OCI-LY7 (cell line): Measurements from ENCODE around the gene SBNO1. TPM values are rescaled to one million over a fixed set of nuclear protein-coding genes. Genes with fewer than 3 reads are reported as not detected.

Experiments used
- BruUV-seq: library from RNA; stranded (reverse); fragments of 400-500 nt; replicated peaks from 2 replicates; lab custom pipeline; 2021; lab: Mats Ljungman, UMichigan
- CTCF ChIA-PET: fragments of 300-600 bp; sonication (Branson Sonifier 250); formaldehyde crosslinking; loops from one replicate; lab custom pipeline; 2022; ENCODE audit warnings: antibody characterized with exemption; ENCODE audit not compliant: unreplicated experiment; lab: Charles Lee
- POLR2A ChIA-PET: fragments of 300-600 bp; sonication (Branson Sonifier 250); formaldehyde crosslinking; loops from one replicate; lab custom pipeline; 2022; ENCODE audit warnings: antibody characterized with exemption; lab: Charles Lee
- DNase-seq: peaks from one replicate; pipeline ENCODE4 v3.0.0-alpha.2; 2015; ENCODE audit warnings: low spot score
- H2AFZ ChIP-seq: fragments of 200-600 bp; sonication (generic), shearing (Covaris generic); 2 replicates; pipeline ENCODE4 v1.6.1; 2014; ENCODE audit warnings: mild to moderate bottlenecking, antibody characterized with exemption, low read length, moderate library complexity
- H3K27ac ChIP-seq: fragments of 200-600 bp; sonication (generic); 2 replicates; pipeline ENCODE4 v1.5.1; 2014; ENCODE audit warnings: mixed run types, low read depth, mild to moderate bottlenecking, moderate library complexity, low read length, inconsistent platforms; ENCODE audit not compliant: poor library complexity, severe bottlenecking
- H3K36me3 ChIP-seq: fragments of 200-600 bp; sonication (generic); 2 replicates; pipeline ENCODE4 v1.6.1; 2014; ENCODE audit warnings: mild to moderate bottlenecking, antibody characterized with exemption, low read length, moderate library complexity, mixed read lengths; ENCODE audit not compliant: insufficient read depth
- H3K4me1 ChIP-seq: fragments of 200-600 bp; sonication (generic); 2 replicates; pipeline ENCODE4 v1.5.1; 2014; ENCODE audit warnings: mild to moderate bottlenecking, low read length; ENCODE audit not compliant: insufficient read depth, poor library complexity, severe bottlenecking
- H3K4me2 ChIP-seq: fragments of 200-600 bp; sonication (generic); 2 replicates; pipeline ENCODE4 v1.6.1; 2014; ENCODE audit warnings: mild to moderate bottlenecking, low read length
- H3K4me3 ChIP-seq: fragments of 200-600 bp; sonication (generic); 2 replicates; pipeline ENCODE4 v1.5.1; 2014; ENCODE audit warnings: mild to moderate bottlenecking, low read depth, low read length; ENCODE audit not compliant: poor library complexity, severe bottlenecking
- H3K79me2 ChIP-seq: fragments of 200-600 bp; sonication (generic); 2 replicates; pipeline ENCODE4 v1.6.1; 2016; ENCODE audit warnings: low read depth, mild to moderate bottlenecking, low read length, moderate library complexity, mixed read lengths; ENCODE audit not compliant: insufficient read depth
- H3K9me2 ChIP-seq: fragments of 200-600 bp; sonication (generic); 2 replicates; pipeline ENCODE4 v1.6.1; 2016; ENCODE audit warnings: mild to moderate bottlenecking, low read length, mixed read lengths; ENCODE audit not compliant: insufficient read depth
- H3K9me3 ChIP-seq: fragments of 200-600 bp; sonication (generic); 2 replicates; pipeline ENCODE4 v1.6.1; 2014; ENCODE audit warnings: mild to moderate bottlenecking, mixed run types, low read length, mixed read lengths
- H4K20me1 ChIP-seq: fragments of 200-600 bp; sonication (generic); 2 replicates; pipeline ENCODE4 v1.6.1; 2014; ENCODE audit warnings: mild to moderate bottlenecking, antibody characterized with exemption, low read length, moderate library complexity, mixed read lengths; ENCODE audit not compliant: insufficient read depth
- EZH2phosphoT487 ChIP-seq: fragments of 200-600 bp; sonication (generic); IDR thresholded peaks from 2 replicates; pipeline ENCODE4 v1.6.1; 2018; ENCODE audit warnings: low read depth, borderline replicate concordance, mild to moderate bottlenecking, mixed run types, antibody characterized with exemption, low read length, moderate library complexity, mixed read lengths
- intact Hi-C: fragments of 100-400 bp; cut with micrococcal nuclease; formaldehyde crosslinking; loops from one replicate; pipeline ENCODE4 v1.10.0; 2022; ENCODE audit not compliant: unreplicated experiment
- total RNA-seq, 2 experiments: library from RNA; depleted of rRNA in 1 of 2; stranded (reverse); fragments of >200 nt in 1 of 2; shearing (Covaris generic) in 1 of 2; gene quantifications; 2 replicates each; pipeline ENCODE4 v1.2.3, GENCODE V29; 2014 to 2022
- TF ChIP-seq, protein P1 (sequence below): fragments of 200-600 bp; sonication (generic); conservative IDR thresholded peaks from 2 replicates; pipeline ENCODE4 v1.5.1; 2014; ENCODE audit warnings: mild to moderate bottlenecking, antibody characterized with exemption, low read length, moderate library complexity, mixed read lengths

Gene SBNO1
- total RNA-seq, 2 experiments from 2014 or later: 23.7 to 57.3 TPM

DNA sequence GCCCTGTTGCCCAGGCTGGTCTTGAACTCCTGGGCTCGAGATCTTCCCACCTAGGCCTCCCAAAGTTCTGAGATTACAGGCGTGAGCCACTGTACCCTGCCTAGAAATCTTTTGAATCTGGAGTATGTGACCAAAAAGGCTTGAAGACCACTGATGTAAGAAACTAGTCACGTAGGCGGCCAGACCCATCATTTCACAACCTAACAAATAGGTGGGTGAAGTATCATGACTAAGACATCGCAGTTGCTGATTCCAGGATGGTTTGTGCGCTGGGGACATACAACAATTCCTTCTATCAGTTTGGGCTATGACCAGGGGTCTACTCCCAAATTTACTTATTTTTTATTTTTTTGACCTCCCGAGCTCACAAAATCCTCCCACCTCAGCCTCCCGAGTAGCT is 81.2 kb downstream of the SBNO1 start:
- ChIA-PET POLR2A (no interaction called here), CTCF (no interaction called here)
- H2AFZ ChIP-seq: no peak overlapping the region
- H4K20me1 ChIP-seq: no peaks in the 10 kb centered on the region
- no peak overlapping the region for H3K4me3 ChIP-seq
- no peak overlapping the region for H3K4me2 ChIP-seq
- H3K79me2 ChIP-seq: no peaks in the 10 kb centered on the region
- H3K4me1 ChIP-seq: peaks cover 4% of the 10 kb centered on the region
- no peaks in the 10 kb centered on the region for H3K9me3 ChIP-seq
- no peak for TF ChIP-seq EZH2phosphoT487
- TF ChIP-seq, protein P1, sequence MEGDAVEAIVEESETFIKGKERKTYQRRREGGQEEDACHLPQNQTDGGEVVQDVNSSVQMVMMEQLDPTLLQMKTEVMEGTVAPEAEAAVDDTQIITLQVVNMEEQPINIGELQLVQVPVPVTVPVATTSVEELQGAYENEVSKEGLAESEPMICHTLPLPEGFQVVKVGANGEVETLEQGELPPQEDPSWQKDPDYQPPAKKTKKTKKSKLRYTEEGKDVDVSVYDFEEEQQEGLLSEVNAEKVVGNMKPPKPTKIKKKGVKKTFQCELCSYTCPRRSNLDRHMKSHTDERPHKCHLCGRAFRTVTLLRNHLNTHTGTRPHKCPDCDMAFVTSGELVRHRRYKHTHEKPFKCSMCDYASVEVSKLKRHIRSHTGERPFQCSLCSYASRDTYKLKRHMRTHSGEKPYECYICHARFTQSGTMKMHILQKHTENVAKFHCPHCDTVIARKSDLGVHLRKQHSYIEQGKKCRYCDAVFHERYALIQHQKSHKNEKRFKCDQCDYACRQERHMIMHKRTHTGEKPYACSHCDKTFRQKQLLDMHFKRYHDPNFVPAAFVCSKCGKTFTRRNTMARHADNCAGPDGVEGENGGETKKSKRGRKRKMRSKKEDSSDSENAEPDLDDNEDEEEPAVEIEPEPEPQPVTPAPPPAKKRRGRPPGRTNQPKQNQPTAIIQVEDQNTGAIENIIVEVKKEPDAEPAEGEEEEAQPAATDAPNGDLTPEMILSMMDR: no peak
- H3K27ac ChIP-seq: no peak overlapping the region
- intact Hi-C loops: no loop called here
- BruUV-seq: no TSS peak
- no peaks in the 10 kb centered on the region for H3K36me3 ChIP-seq
- H3K9me2 ChIP-seq: no peaks in the 10 kb centered on the region
- no peak for DNase-seq

DNA sequence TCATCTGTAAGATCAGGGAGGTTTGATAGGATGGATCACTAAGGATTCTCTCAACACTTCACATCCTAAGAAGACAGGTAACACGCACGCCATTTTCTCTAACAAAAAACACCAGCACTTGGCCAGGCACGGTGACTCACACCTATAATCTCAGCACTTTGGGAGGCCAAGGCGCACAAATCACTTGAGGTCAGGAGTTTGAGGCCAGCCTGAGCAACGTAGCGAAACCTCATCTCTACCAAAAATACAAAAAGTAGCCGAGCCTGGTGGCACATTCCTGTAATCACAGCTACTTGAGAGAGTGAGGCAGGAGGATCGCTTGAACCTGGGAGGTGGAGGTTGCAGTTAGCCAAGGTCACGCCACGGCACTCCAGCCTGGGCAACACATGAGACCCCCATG is 82.5 kb downstream of the SBNO1 start:
- ChIA-PET POLR2A (no interaction called here), CTCF (no interaction called here)
- intact Hi-C loops: no loop called here
- no peaks in the 10 kb centered on the region for H4K20me1 ChIP-seq
- BruUV-seq: no TSS peak
- H3K9me3 ChIP-seq: no peaks in the 10 kb centered on the region
- H3K79me2 ChIP-seq: no peaks in the 10 kb centered on the region
- H3K4me3 ChIP-seq: no peak overlapping the region
- no peak for DNase-seq
- H2AFZ ChIP-seq: no peak overlapping the region
- H3K4me1 ChIP-seq: peaks cover 12% of the 10 kb centered on the region
- no peak overlapping the region for H3K27ac ChIP-seq
- H3K36me3 ChIP-seq: no peaks in the 10 kb centered on the region
- TF ChIP-seq EZH2phosphoT487: no peak
- H3K9me2 ChIP-seq: no peaks in the 10 kb centered on the region
- no peak overlapping the region for H3K4me2 ChIP-seq

DNA sequence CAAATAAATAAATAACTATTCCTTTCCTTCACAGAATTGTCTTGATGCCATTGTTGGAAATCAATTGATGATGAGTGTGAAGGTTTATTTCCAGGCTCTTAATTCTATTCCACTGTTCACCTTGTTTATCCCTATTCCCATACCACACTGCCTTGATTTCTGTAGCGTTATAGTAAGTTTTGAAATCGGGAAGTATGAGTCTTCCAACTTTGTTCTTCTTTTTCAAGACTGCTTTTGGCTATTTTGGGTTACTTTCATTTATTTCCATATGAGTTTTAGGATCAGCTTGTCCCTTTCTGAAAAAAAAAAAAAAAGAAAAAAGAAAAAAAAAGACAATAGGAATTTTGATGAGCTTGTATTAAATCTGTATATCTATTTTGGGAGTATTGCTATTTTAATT is 83.7 kb downstream of the SBNO1 start:
- TF ChIP-seq, protein P1: no peak
- TF ChIP-seq EZH2phosphoT487: no peak
- Histone ChIP-seq H3K27ac (no peak overlapping the region), H3K9me3 (no peaks in the 10 kb centered on the region), H2AFZ (no peak overlapping the region), H3K9me2 (no peaks in the 10 kb centered on the region), H3K79me2 (no peaks in the 10 kb centered on the region), H3K4me2 (no peak overlapping the region), H3K4me3 (no peak overlapping the region), H4K20me1 (no peaks in the 10 kb centered on the region), H3K4me1 (peaks cover 12% of the 10 kb centered on the region), H3K36me3 (no peaks in the 10 kb centered on the region)
- intact Hi-C loops: no loop called here
- ChIA-PET CTCF (no interaction called here), POLR2A (interaction anchor here (0.6 to 0.9 kb wide), 4 partner anchors 20 to 149 kb away, joined by 3 to 7 read pairs (median 5); no protein-coding TSS in a partner anchor)
- no TSS peak for BruUV-seq
- DNase-seq: no peak
